PFSK-1 (cell line): ENCODE results near the gene NDUFS1.

ENCODE experiments used
- FOXP2 ChIP-seq: optimal IDR thresholded peaks from 2 replicates; pipeline ENCODE3; 2011; ENCODE audit warnings: borderline replicate concordance, control low read depth, inconsistent platforms; ENCODE audit not compliant: insufficient read depth; ENCODE audit errors: extremely low read length, extremely low read depth
- POLR2AphosphoS5 ChIP-seq: IDR thresholded peaks from 2 replicates; pipeline ENCODE4 v1.6.1; 2012; ENCODE audit warnings: low read depth, mild to moderate bottlenecking, control low read depth, low read length, moderate library complexity
- SIN3A ChIP-seq: IDR thresholded peaks from 2 replicates; pipeline ENCODE4 v1.6.1; 2012; ENCODE audit warnings: mild to moderate bottlenecking, low read length, moderate library complexity, borderline replicate concordance; ENCODE audit not compliant: insufficient read depth
- TAF1 ChIP-seq: IDR thresholded peaks from 2 replicates; pipeline ENCODE4 v1.6.1; 2012; ENCODE audit warnings: low read length, control low read depth, borderline replicate concordance; ENCODE audit not compliant: insufficient read depth
- TF ChIP-seq, protein P1 (sequence below), 2 experiments: IDR thresholded peaks; 2 replicates each; pipeline versions ENCODE4 v1.6.1 to v1.8.0; 2011 to 2012; ENCODE audit warnings: low read depth in 2 of 2, low read length in 2 of 2, control low read depth in 1 of 2, inconsistent platforms in 1 of 2, mild to moderate bottlenecking in 1 of 2, moderate library complexity in 1 of 2; ENCODE audit not compliant: insufficient read depth in 1 of 2

NDUFS1 gene

DNA sequence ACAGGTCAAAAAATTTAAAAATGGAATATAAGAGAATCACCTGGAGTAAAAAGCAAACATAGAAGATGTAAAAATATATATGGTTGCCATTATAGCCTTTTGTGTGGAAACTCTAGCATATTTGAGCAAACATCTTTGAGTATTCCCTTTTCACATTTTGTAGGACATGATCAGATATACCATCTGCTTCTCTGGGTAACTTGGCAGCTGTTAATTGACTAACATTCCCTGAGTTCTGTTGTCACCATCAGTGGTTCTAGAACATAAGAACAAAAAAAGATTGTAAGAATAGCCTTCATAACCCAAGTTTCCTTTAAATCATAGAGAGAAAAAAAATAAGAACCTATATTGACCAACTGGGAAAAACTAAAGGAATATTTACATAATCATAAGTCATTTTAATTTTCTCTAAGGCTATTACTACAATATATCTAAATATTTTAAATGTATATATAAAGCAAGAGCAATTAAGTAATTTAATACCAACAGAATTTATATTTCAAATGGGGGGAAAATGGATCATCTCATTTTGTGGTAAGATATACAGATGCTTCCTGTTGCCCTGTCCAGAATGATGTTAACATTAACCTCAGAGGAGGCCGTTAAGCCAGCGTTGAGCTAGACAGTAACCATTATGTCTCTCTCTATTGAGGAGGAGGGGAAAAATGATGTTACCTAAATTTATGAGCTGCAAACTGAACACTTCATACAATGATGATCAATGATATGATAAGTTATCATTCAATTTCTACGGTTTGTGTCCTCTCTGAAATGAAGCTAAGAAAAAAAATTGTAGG, 63.5 kb downstream of the NDUFS1 start:
- TF ChIP-seq FOXP2: no peak
- TF ChIP-seq TAF1: no peak

GRCh38 chr2:206092297-206092696, 66.9 kb downstream of the NDUFS1 start:
- TF ChIP-seq TAF1 (no peak), POLR2AphosphoS5 (no peak), FOXP2 (no peak)
- TF ChIP-seq, protein P1, sequence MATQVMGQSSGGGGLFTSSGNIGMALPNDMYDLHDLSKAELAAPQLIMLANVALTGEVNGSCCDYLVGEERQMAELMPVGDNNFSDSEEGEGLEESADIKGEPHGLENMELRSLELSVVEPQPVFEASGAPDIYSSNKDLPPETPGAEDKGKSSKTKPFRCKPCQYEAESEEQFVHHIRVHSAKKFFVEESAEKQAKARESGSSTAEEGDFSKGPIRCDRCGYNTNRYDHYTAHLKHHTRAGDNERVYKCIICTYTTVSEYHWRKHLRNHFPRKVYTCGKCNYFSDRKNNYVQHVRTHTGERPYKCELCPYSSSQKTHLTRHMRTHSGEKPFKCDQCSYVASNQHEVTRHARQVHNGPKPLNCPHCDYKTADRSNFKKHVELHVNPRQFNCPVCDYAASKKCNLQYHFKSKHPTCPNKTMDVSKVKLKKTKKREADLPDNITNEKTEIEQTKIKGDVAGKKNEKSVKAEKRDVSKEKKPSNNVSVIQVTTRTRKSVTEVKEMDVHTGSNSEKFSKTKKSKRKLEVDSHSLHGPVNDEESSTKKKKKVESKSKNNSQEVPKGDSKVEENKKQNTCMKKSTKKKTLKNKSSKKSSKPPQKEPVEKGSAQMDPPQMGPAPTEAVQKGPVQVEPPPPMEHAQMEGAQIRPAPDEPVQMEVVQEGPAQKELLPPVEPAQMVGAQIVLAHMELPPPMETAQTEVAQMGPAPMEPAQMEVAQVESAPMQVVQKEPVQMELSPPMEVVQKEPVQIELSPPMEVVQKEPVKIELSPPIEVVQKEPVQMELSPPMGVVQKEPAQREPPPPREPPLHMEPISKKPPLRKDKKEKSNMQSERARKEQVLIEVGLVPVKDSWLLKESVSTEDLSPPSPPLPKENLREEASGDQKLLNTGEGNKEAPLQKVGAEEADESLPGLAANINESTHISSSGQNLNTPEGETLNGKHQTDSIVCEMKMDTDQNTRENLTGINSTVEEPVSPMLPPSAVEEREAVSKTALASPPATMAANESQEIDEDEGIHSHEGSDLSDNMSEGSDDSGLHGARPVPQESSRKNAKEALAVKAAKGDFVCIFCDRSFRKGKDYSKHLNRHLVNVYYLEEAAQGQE (IDR thresholded peaks at IDR 0.05; ENCODE audit: insufficient read depth in 1 of 2, low read depth in 2 of 2, low read length in 2 of 2): no peak

DNA sequence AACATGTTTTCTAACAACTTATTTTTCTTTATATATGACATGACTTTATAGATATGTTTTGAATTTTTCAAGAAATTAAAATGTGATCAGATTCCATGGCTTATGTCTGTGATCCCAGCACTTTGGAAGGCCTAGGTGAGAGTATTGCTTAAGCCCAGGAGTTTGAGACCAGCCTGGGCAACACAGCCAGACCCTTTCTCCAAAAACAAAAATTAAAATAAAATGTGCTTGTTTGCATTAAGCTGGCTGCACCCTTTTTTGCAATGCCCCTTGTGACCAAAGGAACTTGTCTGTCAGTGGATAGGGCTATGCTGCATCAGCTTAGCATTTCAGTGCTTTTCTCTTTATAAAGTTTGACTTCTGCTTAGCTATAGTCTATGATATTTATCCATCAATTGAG, 71.0 kb downstream of the NDUFS1 start:
- TF ChIP-seq POLR2AphosphoS5 (no peak), SIN3A (no peak), TAF1 (no peak), FOXP2 (no peak)
- TF ChIP-seq, protein P1 (IDR thresholded peaks at IDR 0.05; ENCODE audit: insufficient read depth in 1 of 2, low read depth in 2 of 2, low read length in 2 of 2): no peak

DNA sequence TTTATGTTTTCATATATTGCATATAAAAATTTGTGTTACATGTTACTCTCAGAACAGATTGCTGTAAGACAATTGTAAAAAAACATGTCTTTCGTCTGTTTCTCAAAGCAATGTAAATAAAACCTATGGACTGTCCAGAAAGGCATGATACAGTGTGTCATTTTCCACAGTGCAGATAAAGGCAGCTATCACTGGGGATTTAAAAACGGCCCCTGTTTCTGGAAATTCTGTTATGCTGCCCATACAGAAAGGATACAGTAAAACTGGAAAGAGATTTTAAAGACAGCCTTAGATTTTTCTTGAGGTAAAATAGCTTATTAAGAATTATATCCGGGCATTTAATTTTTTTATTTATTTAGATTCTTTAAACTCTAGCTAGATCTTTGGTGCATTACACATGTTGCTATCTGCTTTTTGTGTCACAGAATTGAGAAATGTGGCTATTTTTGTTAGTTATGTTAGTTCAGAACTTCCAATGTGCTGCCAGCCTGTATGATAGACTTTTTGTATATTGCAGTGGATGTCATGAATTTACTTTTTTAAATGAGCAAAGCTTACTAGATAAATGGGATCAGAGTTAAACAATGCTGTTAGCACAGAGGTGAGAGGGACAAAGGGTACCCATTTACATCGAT, 72.4 kb downstream of the NDUFS1 start:
- TF ChIP-seq SIN3A (no peak), TAF1 (no peak), FOXP2 (no peak)
- TF ChIP-seq, protein P1 (IDR thresholded peaks at IDR 0.05; ENCODE audit: insufficient read depth in 1 of 2, low read depth in 2 of 2, low read length in 2 of 2): no peak

- TF ChIP-seq FOXP2: no peak
- TF ChIP-seq TAF1: 0 out of 2 replicates have a peak, but pooled peaks have one; percentile 22
- TF ChIP-seq POLR2AphosphoS5: peak; percentile 62
Observed at GRCh38 chr2:206085742-206086445, 73.3 kb downstream of the NDUFS1 start, which contains the start of gene INO80D. Gene INO80D (minus strand): TSS chr2:206086174. CDS start chr2:206063016, 23,158 bp downstream.
